Neutrophil (primary cell): ENCODE measurements around the gene MCOLN2.

Experiments used
- H3K27ac ChIP-seq: fragments of 200-600 bp; sonication (generic); 2 replicates; pipeline ENCODE4 v1.5.1; 2016; ENCODE audit warnings: mild to moderate bottlenecking, moderate library complexity
- H3K27me3 ChIP-seq: fragments of 200-600 bp; sonication (generic); 2 replicates; pipeline ENCODE4 v1.6.0; 2016; ENCODE audit warnings: mild to moderate bottlenecking
- H3K36me3 ChIP-seq: fragments of 200-600 bp; sonication (generic); 2 replicates; pipeline ENCODE4 v1.5.1; 2017
- H3K4me1 ChIP-seq, 2 experiments: fragments of 200-600 bp in 1 of 2; sonication (generic) in 1 of 2; 1 replicate in 1 of 2; 2 replicates in 1 of 2; pipeline versions ENCODE4 v1.5.1 to v1.6.1; 2013 to 2016; ENCODE audit warnings: low read depth in 1 of 2, low read length in 1 of 2, mild to moderate bottlenecking in 1 of 2, moderate library complexity in 1 of 2; ENCODE audit not compliant: control insufficient read depth in 1 of 2, insufficient read depth in 1 of 2
- H3K4me3 ChIP-seq, 2 experiments: fragments of 200-600 bp in 1 of 2; sonication (generic) in 1 of 2; 1 replicate in 1 of 2; 2 replicates in 1 of 2; pipeline ENCODE4 v1.5.1; 2013 to 2016; ENCODE audit warnings: low read depth in 1 of 2, low read length in 1 of 2, mild to moderate bottlenecking in 1 of 2, moderate library complexity in 1 of 2
- H3K9me3 ChIP-seq: fragments of 200-600 bp; sonication (generic); 2 replicates; pipeline ENCODE4 v1.5.1; 2016
- TF ChIP-seq, protein P1 (sequence below): fragments of 200-600 bp; sonication (generic); IDR thresholded peaks from 2 replicates; pipeline ENCODE4 v1.5.1; 2016; ENCODE audit warnings: antibody characterized with exemption

Gene MCOLN2

GRCh38 chr1:84969489-84970250 is 27.2 kb downstream of the MCOLN2 start:
- Histone ChIP-seq H3K4me3 (no peak overlapping the region), H3K4me1 (no peaks in the 10 kb centered on the region), H3K36me3 (no peaks in the 10 kb centered on the region), H3K9me3 (no peaks in the 10 kb centered on the region), H3K27me3 (no peaks in the 10 kb centered on the region), H3K27ac (no peak overlapping the region)
- TF ChIP-seq, protein P1, sequence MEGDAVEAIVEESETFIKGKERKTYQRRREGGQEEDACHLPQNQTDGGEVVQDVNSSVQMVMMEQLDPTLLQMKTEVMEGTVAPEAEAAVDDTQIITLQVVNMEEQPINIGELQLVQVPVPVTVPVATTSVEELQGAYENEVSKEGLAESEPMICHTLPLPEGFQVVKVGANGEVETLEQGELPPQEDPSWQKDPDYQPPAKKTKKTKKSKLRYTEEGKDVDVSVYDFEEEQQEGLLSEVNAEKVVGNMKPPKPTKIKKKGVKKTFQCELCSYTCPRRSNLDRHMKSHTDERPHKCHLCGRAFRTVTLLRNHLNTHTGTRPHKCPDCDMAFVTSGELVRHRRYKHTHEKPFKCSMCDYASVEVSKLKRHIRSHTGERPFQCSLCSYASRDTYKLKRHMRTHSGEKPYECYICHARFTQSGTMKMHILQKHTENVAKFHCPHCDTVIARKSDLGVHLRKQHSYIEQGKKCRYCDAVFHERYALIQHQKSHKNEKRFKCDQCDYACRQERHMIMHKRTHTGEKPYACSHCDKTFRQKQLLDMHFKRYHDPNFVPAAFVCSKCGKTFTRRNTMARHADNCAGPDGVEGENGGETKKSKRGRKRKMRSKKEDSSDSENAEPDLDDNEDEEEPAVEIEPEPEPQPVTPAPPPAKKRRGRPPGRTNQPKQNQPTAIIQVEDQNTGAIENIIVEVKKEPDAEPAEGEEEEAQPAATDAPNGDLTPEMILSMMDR: no peak

DNA sequence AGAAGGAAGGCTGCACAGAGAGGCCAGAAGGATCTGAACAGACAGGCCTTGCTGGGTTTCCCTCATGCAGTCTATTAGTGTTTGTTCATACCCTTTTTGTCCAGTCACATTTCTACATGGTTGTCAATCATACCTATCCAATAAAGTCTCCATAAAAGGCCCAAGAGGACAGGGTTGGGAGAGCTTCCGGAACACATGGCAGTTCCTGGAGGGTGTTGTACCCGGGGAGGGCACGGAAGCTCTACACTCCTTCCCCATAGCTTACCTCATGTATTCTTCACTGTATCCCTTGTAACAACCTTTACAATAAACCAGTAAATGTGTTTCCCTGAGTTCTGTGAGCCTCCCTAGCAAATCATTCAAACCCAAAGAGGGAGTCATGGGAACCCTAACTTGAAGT is 28.0 kb downstream of the MCOLN2 start:
- no peaks in the 10 kb centered on the region for H3K9me3 ChIP-seq
- no peak overlapping the region for H3K27ac ChIP-seq
- H3K36me3 ChIP-seq: no peaks in the 10 kb centered on the region
- TF ChIP-seq, protein P1: no peak
- H3K4me1 ChIP-seq: no peaks in the 10 kb centered on the region
- no peaks in the 10 kb centered on the region for H3K27me3 ChIP-seq
- H3K4me3 ChIP-seq: no peak overlapping the region

DNA sequence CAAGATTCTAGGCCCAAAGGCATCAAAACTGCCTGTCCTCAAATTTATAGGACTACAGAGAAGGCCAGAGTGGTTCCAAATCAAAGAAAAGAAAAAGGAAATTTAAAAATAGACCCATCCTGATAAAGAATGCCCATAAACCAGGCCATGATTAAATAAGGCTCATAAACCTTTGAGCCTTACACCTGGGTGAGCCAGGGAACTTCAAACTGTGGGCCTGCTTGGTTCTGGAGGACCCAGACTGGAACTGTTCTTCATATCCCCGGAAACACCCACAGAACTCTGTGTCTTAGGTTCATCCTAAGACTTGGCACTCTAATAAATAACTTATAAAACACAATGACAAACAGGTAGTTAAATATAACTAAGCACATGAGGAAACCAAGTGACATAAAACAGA is 28.8 kb downstream of the MCOLN2 start:
- Histone ChIP-seq H3K4me3 (no peak overlapping the region), H3K27me3 (no peaks in the 10 kb centered on the region), H3K27ac (no peak overlapping the region), H3K4me1 (no peaks in the 10 kb centered on the region), H3K36me3 (no peaks in the 10 kb centered on the region), H3K9me3 (no peaks in the 10 kb centered on the region)
- TF ChIP-seq, protein P1: no peak

GRCh38 chr1:84967666-84968065 is 29.2 kb downstream of the MCOLN2 start:
- H3K36me3 ChIP-seq: no peaks in the 10 kb centered on the region
- TF ChIP-seq, protein P1: no peak
- H3K27me3 ChIP-seq: no peaks in the 10 kb centered on the region
- no peaks in the 10 kb centered on the region for H3K9me3 ChIP-seq
- no peaks in the 10 kb centered on the region for H3K4me1 ChIP-seq
- no peak overlapping the region for H3K27ac ChIP-seq
- no peak overlapping the region for H3K4me3 ChIP-seq

DNA sequence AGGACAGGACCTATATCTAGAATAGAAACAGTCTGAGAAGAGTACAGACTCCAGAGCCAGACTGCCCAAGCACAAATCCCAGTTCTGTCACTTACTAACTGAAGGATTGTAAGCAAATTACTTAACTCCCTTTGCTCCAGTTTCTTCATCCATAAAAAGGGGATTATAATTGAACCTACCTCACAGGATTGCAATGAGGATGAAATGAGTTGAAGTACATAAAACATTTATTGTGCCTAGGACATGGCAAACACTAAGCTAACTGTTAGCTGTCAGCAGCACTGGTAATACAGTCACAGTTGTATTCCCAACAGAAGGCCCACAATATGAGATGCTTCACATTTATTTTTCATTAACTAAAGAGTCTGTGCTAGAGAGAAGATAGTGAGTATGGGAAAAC is 33.9 kb downstream of the MCOLN2 start:
- TF ChIP-seq, protein P1: no peak
- Histone ChIP-seq H3K27ac (no peak overlapping the region), H3K4me1 (no peaks in the 10 kb centered on the region), H3K4me3 (no peak overlapping the region), H3K27me3 (peaks cover 19% of the 10 kb centered on the region), H3K36me3 (no peaks in the 10 kb centered on the region), H3K9me3 (no peaks in the 10 kb centered on the region)
